ENCODE results near the gene WDR19.

DNA sequence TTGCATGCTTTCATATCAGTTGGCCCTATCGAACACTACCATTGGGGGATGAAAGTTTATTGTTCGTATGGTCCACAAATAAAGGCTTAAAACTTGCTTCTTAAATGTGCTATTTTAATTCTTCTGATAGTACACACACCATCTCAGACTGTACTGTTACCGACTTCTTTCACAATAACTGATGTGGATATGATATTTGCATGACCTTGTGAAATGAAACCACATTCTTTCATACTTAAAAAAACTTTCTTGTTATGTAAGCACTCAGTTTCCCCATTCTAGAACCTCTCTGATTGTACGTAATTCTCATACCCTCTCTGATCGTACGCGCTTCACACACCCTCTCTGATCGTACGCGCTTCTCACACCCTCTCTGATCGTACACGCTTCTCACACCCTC lies 12.0 kb upstream of the WDR19 start:
- TF ChIP-seq POLR2AphosphoS5 (IDR thresholded peaks at IDR 0.05; ENCODE audit: low read depth, low read length) (no peak), CTCF (IDR thresholded peaks at IDR 0.05) (no peak), TCF12 (IDR thresholded peaks at IDR 0.05) (no peak), FOSL2 (IDR thresholded peaks at IDR 0.05; ENCODE audit: borderline replicate concordance, low read depth) (no peak), RCOR1 (IDR thresholded peaks at IDR 0.05; ENCODE audit: low read length) (no peak), USF2 (IDR thresholded peaks at IDR 0.05; ENCODE audit: borderline replicate concordance, low read depth, low read length) (no peak)
- TF ChIP-seq, protein P1, sequence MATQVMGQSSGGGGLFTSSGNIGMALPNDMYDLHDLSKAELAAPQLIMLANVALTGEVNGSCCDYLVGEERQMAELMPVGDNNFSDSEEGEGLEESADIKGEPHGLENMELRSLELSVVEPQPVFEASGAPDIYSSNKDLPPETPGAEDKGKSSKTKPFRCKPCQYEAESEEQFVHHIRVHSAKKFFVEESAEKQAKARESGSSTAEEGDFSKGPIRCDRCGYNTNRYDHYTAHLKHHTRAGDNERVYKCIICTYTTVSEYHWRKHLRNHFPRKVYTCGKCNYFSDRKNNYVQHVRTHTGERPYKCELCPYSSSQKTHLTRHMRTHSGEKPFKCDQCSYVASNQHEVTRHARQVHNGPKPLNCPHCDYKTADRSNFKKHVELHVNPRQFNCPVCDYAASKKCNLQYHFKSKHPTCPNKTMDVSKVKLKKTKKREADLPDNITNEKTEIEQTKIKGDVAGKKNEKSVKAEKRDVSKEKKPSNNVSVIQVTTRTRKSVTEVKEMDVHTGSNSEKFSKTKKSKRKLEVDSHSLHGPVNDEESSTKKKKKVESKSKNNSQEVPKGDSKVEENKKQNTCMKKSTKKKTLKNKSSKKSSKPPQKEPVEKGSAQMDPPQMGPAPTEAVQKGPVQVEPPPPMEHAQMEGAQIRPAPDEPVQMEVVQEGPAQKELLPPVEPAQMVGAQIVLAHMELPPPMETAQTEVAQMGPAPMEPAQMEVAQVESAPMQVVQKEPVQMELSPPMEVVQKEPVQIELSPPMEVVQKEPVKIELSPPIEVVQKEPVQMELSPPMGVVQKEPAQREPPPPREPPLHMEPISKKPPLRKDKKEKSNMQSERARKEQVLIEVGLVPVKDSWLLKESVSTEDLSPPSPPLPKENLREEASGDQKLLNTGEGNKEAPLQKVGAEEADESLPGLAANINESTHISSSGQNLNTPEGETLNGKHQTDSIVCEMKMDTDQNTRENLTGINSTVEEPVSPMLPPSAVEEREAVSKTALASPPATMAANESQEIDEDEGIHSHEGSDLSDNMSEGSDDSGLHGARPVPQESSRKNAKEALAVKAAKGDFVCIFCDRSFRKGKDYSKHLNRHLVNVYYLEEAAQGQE (IDR thresholded peaks at IDR 0.05; ENCODE audit: low read depth, low read length) = no peak
